RWPE2 (cell line): Measurements from ENCODE around the gene MBD3L3.

Experiments
- ATAC-seq: fragments of 200-7000 bp; cut with Tn5 transposase; 3 replicates; pipeline ENCODE4 v1.9.1; 2021; ENCODE audit warnings: low read depth
- DNase-seq: peaks from one replicate; pipeline ENCODE4 v3.0.0-alpha.2; 2020; ENCODE audit warnings: low spot score
- H3K27ac ChIP-seq: fragments of 450-650 bp; 2 replicates; pipeline ENCODE4 v1.5.1; 2017; ENCODE audit warnings: mild to moderate bottlenecking; ENCODE audit not compliant: poor library complexity, severe bottlenecking
- H3K27me3 ChIP-seq: fragments of 250-450 bp; sonication (Bioruptor Pico); 2 replicates; pipeline ENCODE4 v1.5.1; 2021; ENCODE audit warnings: mild to moderate bottlenecking, moderate library complexity; ENCODE audit not compliant: insufficient read depth, poor library complexity, severe bottlenecking
- H3K36me3 ChIP-seq: fragments of 250-450 bp; sonication (Bioruptor Pico); 2 replicates; pipeline ENCODE4 v1.5.1; 2020; ENCODE audit warnings: low read depth, mild to moderate bottlenecking, moderate library complexity
- H3K4me1 ChIP-seq: fragments of 250-450 bp; sonication (Bioruptor Pico); 2 replicates; pipeline ENCODE4 v1.5.1; 2021; ENCODE audit warnings: mild to moderate bottlenecking, moderate library complexity; ENCODE audit not compliant: insufficient read depth, poor library complexity, severe bottlenecking
- H3K4me3 ChIP-seq: fragments of 250-450 bp; sonication (Bioruptor Pico); 2 replicates; pipeline ENCODE4 v1.5.1; 2021; ENCODE audit warnings: mild to moderate bottlenecking, moderate library complexity; ENCODE audit not compliant: severe bottlenecking
- H3K9me3 ChIP-seq: fragments of 250-450 bp; sonication (Bioruptor Pico); 2 replicates; pipeline ENCODE4 v1.5.1; 2021; ENCODE audit warnings: mild to moderate bottlenecking, moderate library complexity; ENCODE audit not compliant: severe bottlenecking
- CTCF ChIP-seq: fragments of 450-650 bp; IDR thresholded peaks from one replicate; pipeline ENCODE4 v1.5.1; 2017; ENCODE audit warnings: mild to moderate bottlenecking, moderate library complexity; ENCODE audit not compliant: poor library complexity, severe bottlenecking

MBD3L3 gene

DNA sequence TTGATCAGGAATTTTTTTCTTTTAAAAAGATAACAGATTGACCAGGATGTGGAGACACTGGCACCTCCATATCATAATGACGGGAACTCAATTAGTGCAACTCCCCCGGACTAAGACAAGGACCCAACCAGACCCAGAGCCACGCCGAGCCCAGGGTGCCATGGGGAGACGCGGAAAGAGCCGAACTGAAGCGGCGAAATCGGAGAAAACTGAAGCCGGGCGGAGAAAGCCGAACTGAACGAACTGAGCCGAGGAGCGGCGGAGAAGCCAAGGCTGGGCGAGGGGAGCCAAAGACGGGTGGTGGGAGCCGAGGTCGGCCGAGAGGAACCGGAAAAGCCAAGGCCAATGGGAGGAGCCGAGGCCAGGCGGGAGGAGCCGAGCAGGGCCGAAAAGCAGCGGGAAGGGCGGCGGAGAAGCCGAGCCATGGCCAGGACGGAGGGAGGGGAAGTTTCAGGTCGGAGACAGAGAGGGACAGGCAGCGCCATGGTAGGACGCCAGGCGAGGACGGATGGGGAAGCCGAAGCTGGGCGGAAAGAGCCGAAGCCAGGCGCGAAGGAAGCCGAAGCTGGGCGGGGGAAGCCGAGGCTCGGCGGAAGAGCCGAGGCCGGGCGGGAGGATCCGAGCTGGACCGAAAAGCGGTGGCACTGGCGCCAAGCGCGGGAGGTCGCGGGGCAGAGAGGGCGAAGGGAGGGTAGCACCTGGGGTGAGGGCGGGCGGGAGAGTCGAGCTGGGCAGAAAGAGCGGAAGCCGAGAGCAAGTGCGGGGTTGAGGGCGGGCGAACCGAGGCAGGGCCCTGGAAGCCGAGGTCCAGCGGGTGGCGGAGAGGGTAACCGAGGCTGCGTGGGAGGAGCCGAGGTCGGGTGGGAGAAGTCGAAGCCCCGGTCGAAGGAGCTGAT is 40.5 kb upstream of the MBD3L3 start:
- Histone ChIP-seq H3K36me3 (no peaks in the 10 kb centered on the region), H3K27me3 (no peaks in the 10 kb centered on the region), H3K27ac (peak overlapping the region; percentile 73), H3K4me1 (no peaks in the 10 kb centered on the region), H3K9me3 (no peaks in the 10 kb centered on the region), H3K4me3 (peak overlapping the region; percentile 51)
- peak; percentile 83 for DNase-seq
- TF ChIP-seq CTCF: no peak
- ATAC-seq: peak; percentile 87

DNA sequence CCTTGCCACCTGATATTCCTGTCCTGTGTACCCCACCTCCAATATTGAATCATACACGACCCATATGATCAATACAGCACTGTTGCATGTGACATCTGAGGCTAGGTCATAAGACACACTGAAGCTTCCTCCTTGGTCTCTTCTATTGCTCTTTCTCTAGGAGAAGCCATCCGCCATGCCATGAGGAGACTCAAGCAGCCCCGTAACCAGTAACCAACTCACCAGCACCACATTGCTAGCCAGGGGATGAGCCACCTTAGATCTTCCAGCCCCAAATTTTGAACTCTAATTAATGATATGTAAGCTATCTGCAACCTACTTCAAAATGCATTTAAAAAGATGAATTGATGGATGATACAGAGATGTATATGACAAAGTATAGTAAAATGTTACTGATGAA is 39.6 kb upstream of the MBD3L3 start:
- peak overlapping the region; percentile 51 for H3K4me3 ChIP-seq
- H3K9me3 ChIP-seq: no peaks in the 10 kb centered on the region
- DNase-seq (no peak), ATAC-seq (no peak)
- no peak for TF ChIP-seq CTCF
- H3K27me3 ChIP-seq: no peaks in the 10 kb centered on the region
- no peaks in the 10 kb centered on the region for H3K4me1 ChIP-seq
- peak overlapping the region; percentile 73 for H3K27ac ChIP-seq
- no peaks in the 10 kb centered on the region for H3K36me3 ChIP-seq

DNA sequence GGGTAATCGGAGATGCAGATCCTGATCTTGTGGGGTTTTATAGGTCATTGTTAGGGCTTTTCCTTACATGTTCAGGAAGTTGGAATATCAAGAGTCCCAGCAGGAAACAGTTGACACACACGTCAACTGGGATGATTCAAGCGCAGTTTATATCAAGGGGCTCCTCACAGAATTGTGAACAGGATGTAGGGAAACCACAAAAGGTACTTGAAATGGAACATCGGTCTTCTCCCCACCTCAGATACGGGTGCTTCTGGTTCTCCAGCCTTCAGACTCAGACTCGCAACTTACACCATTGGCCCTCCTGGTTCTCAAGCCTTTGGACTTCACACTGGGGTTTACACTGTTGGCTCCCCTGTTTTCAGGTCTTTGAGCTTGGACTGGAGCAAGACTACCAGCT is 30.5 kb upstream of the MBD3L3 start:
- Histone ChIP-seq H3K9me3 (peaks cover 13% of the 10 kb centered on the region), H3K4me3 (no peak overlapping the region), H3K27ac (no peak overlapping the region), H3K4me1 (no peaks in the 10 kb centered on the region), H3K36me3 (peaks cover 9% of the 10 kb centered on the region), H3K27me3 (no peaks in the 10 kb centered on the region)
- DNase-seq (no peak), ATAC-seq (no peak)
- no peak for TF ChIP-seq CTCF

- ATAC-seq: no peak
- no peak for DNase-seq
- TF ChIP-seq CTCF: no peak
- Histone ChIP-seq H3K27me3 (no peaks in the 10 kb centered on the region), H3K4me3 (no peak overlapping the region), H3K27ac (no peak overlapping the region), H3K4me1 (no peaks in the 10 kb centered on the region), H3K9me3 (peaks cover 29% of the 10 kb centered on the region), H3K36me3 (peaks cover 65% of the 10 kb centered on the region)
Measured at GRCh38 chr19:7083076-7083956, 24.8 kb upstream of the MBD3L3 start.
